Thyroid gland (tissue), 4 donors: ENCODE measurements around the gene LDLRAD4. TPM values are rescaled to one million over a fixed set of nuclear protein-coding genes. Genes with fewer than 3 reads are reported as not detected.

Source experiments
- DNase-seq, 2 donors: peaks; one replicate each; pipeline ENCODE4 v3.0.0-alpha.2; 2019
- H3K27ac ChIP-seq, 3 donors: fragments of 200-600 bp; sonication (generic); 1 replicate in 2 of 3; 2 replicates in 1 of 3; pipeline ENCODE4 v1.5.1; 2016 to 2019; ENCODE audit warnings: mild to moderate bottlenecking in 1 of 3, moderate library complexity in 1 of 3
- H3K27me3 ChIP-seq: fragments of 200-600 bp; sonication (generic); one replicate; pipeline ENCODE4 v1.5.1; 2019
- H3K36me3 ChIP-seq, 2 donors: fragments of 200-600 bp; sonication (generic); one replicate each; pipeline ENCODE4 v1.5.1; 2016 to 2019
- H3K4me1 ChIP-seq, 2 donors: fragments of 200-600 bp; sonication (generic); one replicate each; pipeline ENCODE4 v1.5.1; 2017 to 2019
- H3K4me3 ChIP-seq, 3 donors: fragments of 200-600 bp; sonication (generic); replicated peaks in 1 of 3; 1 replicate in 2 of 3; 2 replicates in 1 of 3; pipeline ENCODE4 v1.5.1; 2016; ENCODE audit warnings: mild to moderate bottlenecking in 1 of 3
- H3K9me3 ChIP-seq: fragments of 200-600 bp; sonication (generic); one replicate; pipeline ENCODE4 v1.5.1; 2017
- POLR2A ChIP-seq, 2 donors: fragments of 450-650 bp; IDR thresholded peaks; one replicate each; pipeline ENCODE4 v1.6.1; 2017; ENCODE audit warnings: antibody characterized with exemption in 2 of 2, mild to moderate bottlenecking in 2 of 2, moderate library complexity in 1 of 2
- WGBS, 2 donors: methylation state at CpG; one replicate each; pipeline ENCODE4 v1.1.5; 2017; 5-methylcytosine and 5-hydroxymethylcytosine counted together
- intact Hi-C: fragments of 100-400 bp; cut with DNase I; formaldehyde crosslinking; loops from one replicate; pipeline ENCODE4 v1.15.1; 2023
- total RNA-seq, 4 donors: library from RNA; depleted of rRNA; stranded (reverse); fragments of >200 nt; gene quantifications; one replicate each; pipeline ENCODE4 v1.2.3, GENCODE V29; 2016
- TF ChIP-seq, protein P1 (sequence below), 6 experiments: fragments of 200-600 bp in 3 of 6; fragments of 450-650 bp in 3 of 6; sonication (generic) in 3 of 6; IDR thresholded peaks; one replicate each; pipeline ENCODE4 v1.5.1; 2016 to 2019; ENCODE audit warnings: antibody characterized with exemption in 6 of 6, mild to moderate bottlenecking in 2 of 6, inconsistent platforms in 1 of 6, moderate library complexity in 1 of 6

Gene LDLRAD4
- total RNA-seq, 4 donors from 2014 or later: 23.7 to 35.7 (median 29.7) TPM

DNA sequence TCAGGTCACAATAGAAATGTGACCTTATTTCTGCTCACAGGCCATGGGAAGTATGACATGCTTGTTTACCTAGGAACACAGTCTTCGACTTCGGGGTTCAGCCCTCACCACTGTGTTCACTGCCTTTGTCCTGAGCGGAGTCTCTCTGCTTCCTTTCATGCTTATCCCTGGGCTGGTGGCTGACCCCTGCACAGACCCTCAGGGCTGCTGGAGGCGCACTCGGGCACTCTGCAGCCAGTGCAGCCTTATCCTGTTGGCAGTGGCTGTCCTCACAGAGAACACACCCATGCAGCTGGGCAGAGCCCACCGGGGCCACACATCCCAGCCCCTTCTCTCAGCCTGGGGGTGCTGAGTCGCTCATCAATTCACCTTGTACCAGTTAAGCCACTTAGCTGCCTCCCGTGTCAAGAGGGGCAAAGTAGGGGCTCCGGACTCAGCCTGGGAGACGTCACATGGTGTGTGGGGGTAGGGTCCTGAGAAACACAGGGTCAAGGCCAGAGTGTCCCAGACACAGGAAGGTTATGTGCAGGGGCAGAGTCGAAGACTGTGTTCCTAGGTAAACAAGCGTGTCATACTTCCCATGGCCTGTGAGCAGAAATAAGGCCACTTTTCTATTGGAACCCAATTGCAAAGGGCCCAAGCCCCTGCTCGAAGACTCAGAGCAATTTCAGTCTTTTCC lies 400.3 kb downstream of the LDLRAD4 start:
- Histone ChIP-seq H3K9me3 (no peaks in the 10 kb centered on the region), H3K36me3 (no peaks in the 10 kb centered on the region), H3K4me3 (no peak overlapping the region), H3K27ac (no peak overlapping the region), H3K27me3 (no peaks in the 10 kb centered on the region), H3K4me1 (peaks cover 0 to 19% of the 10 kb centered on the region in 2 donors)
- DNase-seq: no peak
- 85 to 88% methylated on average over 5 to 13 of the region's 13 CpGs for WGBS, 2 donors
- intact Hi-C loops: loop anchor here (10.0 kb wide), 1 partner anchor 54 kb away; no protein-coding TSS in a partner anchor
- TF ChIP-seq, protein P1, sequence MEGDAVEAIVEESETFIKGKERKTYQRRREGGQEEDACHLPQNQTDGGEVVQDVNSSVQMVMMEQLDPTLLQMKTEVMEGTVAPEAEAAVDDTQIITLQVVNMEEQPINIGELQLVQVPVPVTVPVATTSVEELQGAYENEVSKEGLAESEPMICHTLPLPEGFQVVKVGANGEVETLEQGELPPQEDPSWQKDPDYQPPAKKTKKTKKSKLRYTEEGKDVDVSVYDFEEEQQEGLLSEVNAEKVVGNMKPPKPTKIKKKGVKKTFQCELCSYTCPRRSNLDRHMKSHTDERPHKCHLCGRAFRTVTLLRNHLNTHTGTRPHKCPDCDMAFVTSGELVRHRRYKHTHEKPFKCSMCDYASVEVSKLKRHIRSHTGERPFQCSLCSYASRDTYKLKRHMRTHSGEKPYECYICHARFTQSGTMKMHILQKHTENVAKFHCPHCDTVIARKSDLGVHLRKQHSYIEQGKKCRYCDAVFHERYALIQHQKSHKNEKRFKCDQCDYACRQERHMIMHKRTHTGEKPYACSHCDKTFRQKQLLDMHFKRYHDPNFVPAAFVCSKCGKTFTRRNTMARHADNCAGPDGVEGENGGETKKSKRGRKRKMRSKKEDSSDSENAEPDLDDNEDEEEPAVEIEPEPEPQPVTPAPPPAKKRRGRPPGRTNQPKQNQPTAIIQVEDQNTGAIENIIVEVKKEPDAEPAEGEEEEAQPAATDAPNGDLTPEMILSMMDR (IDR thresholded peaks at IDR 0.05): no peak
- no peak for TF ChIP-seq POLR2A (IDR thresholded peaks at IDR 0.05)

DNA sequence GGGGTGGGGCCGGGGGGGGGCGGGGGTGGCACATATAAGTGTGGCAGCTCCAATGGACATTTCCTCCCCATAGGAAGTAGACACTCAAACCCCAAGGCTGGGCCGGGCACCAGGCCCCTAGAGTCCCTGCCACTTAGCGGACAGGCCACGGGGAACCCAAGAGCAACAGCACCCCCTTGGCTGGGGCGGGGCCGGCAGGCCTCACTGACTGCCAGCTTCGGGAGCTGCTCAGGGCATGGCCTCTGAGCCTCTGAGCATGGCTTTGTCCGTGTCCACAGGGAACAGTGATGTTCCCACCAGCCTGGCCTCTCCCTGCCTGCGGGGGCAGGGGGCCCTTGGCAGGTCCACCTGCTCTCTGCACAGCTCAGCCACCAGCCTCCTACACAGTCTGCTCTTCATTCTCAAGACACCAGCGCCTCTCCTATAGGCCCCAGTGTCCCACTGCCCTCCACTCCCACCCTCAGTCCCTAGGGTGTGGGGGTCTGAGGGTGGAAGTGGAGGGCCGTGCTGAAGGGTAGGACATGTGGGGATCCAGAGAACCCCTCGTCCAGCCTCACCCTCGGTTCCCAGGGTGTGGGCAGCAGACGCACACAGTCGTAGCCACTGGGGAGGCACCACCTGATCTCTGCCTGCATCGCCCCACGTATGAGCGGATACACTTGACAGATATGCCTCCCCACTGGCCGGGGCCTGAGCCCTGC lies 401.1 kb downstream of the LDLRAD4 start:
- DNase-seq: no peak
- H3K9me3 ChIP-seq: no peaks in the 10 kb centered on the region
- TF ChIP-seq, protein P1 (IDR thresholded peaks at IDR 0.05): no peak
- TF ChIP-seq POLR2A (IDR thresholded peaks at IDR 0.05): no peak
- no peaks in the 10 kb centered on the region for H3K27me3 ChIP-seq
- no peak overlapping the region for H3K4me3 ChIP-seq
- H3K36me3 ChIP-seq: no peaks in the 10 kb centered on the region
- 82 to 85% methylated on average over 11 to 13 of the region's 20 CpGs for WGBS, 2 donors
- H3K27ac ChIP-seq: no peak overlapping the region
- H3K4me1 ChIP-seq: peaks cover 0 to 11% of the 10 kb centered on the region in 2 donors
- intact Hi-C loops: loop anchor here (10.0 kb wide), 1 partner anchor 55 kb away; no protein-coding TSS in a partner anchor

DNA sequence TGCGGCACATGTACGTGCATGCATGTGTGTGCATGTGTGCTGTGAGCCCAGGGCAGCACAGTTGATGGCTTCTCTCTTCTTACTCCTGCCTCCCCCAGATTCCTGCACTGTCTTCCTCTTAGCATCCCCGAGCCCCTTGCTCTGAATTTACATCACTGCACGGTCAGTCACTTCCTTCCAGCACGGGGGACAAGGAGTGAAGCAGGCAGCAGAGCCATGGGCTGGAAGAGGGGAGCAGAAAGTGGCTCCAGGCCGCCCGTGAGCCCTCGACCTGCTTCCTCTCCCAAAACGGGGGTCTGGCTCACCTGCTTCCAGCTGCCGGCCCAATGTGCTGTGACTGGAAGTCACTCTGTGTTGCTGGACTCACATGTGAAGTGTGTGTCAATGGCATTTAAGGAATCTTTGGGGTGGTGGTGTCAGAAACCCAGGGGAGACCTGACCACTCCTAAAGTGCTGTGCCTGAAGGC lies 401.7 kb downstream of the LDLRAD4 start:
- intact Hi-C loops: no loop called here
- TF ChIP-seq POLR2A (IDR thresholded peaks at IDR 0.05): no peak
- TF ChIP-seq, protein P1 (IDR thresholded peaks at IDR 0.05): no peak
- WGBS, 2 donors: 87 to 89% methylated on average over 10 of the region's 10 CpGs
- no peak overlapping the region for H3K4me3 ChIP-seq
- no peak for DNase-seq
- no peaks in the 10 kb centered on the region for H3K27me3 ChIP-seq
- no peaks in the 10 kb centered on the region for H3K36me3 ChIP-seq
- no peaks in the 10 kb centered on the region for H3K9me3 ChIP-seq
- H3K27ac ChIP-seq: no peak overlapping the region
- peaks cover 0 to 5% of the 10 kb centered on the region in 2 donors for H3K4me1 ChIP-seq

DNA sequence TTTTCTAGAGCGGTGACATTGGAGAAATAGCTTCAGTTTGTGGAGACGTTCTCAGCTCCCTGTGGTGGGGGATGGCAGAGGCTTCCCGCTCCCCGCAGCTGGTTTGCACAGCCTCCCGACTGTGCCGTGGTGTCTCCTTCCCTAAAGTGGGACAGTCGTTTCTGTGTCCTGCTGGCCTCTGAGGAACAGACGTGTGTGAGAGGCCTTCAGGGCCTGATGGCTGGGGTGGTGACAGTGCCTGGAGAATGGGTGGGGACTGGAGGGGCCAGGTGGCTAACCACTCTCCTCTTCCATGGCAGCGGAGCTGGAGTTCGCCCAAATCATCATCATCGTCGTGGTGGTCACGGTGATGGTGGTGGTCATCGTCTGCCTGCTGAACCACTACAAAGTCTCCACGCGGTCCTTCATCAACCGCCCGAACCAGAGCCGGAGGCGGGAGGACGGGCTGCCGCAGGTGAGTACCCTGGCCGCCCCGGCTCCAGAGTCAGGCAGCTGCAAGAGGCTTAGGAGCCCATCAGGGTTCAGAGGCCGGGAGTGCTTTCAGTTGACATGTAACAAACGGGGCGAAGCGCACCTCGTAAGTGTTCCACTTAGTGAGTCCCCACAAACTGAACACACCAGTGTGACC lies 402.4 kb downstream of the LDLRAD4 start:
- intact Hi-C loops: no loop called here

More for the DNA sequence above, 402.4 kb downstream of the LDLRAD4 start:
- 92 to 95% methylated on average over 24 to 29 of the region's 29 CpGs for WGBS, 2 donors
- TF ChIP-seq, protein P1 (IDR thresholded peaks at IDR 0.05): no peak
- TF ChIP-seq POLR2A (IDR thresholded peaks at IDR 0.05): no peak
- no peaks in the 10 kb centered on the region for H3K27me3 ChIP-seq
- no peaks in the 10 kb centered on the region for H3K36me3 ChIP-seq
- H3K27ac ChIP-seq: no peak overlapping the region
- H3K9me3 ChIP-seq: no peaks in the 10 kb centered on the region
- no peak for DNase-seq
- peaks cover 0 to 5% of the 10 kb centered on the region in 2 donors for H3K4me1 ChIP-seq
- no peak overlapping the region for H3K4me3 ChIP-seq
